HG03135 (cell line): ENCODE data around the gene IFNGR2.
"Not testable (repeated sequence)": the region's sequence is repeated elsewhere in the genome, so short reads cannot be mapped to it uniquely, and the experiment has no call there.

Experiments
- ATAC-seq: cut with Tn5 transposase; IDR thresholded peaks from one replicate; pipeline ENCODE4 v1.9.1; 2021; ENCODE audit warnings: mild to moderate bottlenecking, moderate library complexity; ENCODE audit not compliant: unreplicated experiment

IFNGR2 gene

DNA sequence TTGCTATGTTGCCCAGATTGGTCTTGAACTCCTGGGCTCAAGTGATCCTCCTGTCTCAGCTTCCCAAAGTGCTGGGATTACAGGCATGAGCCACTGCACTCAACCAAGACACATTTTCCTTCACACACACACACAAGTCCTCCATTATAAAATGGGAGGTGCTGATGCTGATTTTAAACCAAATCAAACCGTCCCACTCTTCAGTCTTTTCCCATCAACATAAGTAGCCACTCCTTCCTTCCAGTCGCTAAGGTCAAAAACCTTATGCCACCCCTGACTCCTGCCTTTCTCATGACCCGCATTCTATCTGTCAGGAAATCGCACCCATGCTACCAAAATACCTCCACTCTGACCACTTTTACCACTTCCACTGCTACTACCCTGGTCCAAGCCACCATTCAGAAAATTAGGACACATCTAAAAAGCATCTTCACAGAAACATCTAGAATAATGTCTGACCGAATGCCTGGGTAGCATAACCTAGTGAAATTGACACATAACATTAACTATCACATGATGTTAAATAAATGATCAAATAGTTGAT is 28.0 kb upstream of the IFNGR2 start:
- ATAC-seq = no peak

GRCh38 chr21:33377221-33377920 is 25.8 kb upstream of the IFNGR2 start:
- ATAC-seq = no peak

- ATAC-seq = no peak
Measured at GRCh38 chr21:33378081-33378480, 25.1 kb upstream of the IFNGR2 start.

DNA sequence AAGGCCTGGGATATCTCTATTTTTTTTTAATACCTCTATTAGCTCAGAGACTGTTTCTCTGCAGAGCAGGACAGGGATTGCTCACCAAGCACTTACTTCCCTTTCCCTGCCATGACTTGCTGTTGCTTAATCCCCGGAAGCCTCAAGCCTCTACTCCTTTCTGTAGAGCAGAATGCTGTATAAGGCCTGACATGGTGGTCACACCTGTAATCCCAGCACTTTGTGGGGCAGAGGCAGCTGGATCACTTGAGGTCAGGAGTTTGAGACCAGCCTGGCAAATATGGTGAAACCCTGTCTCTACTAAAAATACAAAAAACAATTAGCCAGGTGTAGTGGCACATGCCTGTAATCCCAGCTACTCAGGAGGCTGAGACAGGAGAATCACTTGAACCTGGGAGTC is 23.3 kb upstream of the IFNGR2 start:
- ATAC-seq = not testable (repeated sequence)

DNA sequence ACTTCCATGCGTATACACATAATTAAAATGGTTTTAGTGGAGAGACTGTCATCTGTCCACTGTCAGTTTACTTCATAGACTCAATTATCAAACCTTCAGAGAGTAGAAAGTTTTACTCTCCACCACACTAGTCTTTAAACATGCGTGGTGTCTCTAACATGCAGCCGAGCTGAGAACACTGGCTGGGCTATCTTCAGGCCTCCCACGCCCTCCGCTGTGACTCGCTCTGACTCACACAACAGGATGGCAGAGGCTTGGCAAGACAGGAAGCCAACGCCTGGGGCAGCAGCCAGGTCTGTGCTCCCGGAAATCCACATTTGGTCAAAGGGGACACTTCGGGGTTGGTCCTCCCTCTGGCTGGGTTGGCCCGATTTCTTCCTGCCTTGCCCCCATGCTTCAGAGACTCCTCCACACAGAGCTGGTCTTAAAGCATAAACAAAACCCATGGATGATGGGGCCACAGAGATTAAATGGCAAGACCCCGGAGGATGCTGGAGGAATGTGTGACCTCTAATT is 22.7 kb upstream of the IFNGR2 start:
- ATAC-seq = peak; percentile 46

DNA sequence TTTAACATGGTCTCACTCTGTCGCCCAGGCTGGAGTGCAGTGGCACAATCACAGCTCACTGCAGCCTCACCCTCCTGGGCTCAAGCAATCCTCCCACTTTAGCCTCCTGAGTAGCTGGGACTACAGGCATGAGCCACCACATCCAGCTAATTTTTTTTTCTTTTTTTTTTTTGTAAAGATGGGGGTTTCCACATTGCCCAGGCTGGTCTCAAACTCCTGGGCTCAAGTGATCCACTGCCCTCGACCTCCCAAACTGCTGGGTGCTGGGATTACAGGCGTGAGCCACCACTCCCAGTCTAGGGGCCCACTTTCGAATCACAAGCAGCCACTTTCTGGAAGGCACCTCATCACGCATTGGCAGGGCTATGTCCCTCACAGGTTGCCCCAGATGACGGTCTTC is 21.8 kb upstream of the IFNGR2 start:
- ATAC-seq = not testable (repeated sequence)

- peak; percentile 74 for ATAC-seq
Measured at GRCh38 chr21:33383056-33383888, 19.9 kb upstream of the IFNGR2 start.

DNA sequence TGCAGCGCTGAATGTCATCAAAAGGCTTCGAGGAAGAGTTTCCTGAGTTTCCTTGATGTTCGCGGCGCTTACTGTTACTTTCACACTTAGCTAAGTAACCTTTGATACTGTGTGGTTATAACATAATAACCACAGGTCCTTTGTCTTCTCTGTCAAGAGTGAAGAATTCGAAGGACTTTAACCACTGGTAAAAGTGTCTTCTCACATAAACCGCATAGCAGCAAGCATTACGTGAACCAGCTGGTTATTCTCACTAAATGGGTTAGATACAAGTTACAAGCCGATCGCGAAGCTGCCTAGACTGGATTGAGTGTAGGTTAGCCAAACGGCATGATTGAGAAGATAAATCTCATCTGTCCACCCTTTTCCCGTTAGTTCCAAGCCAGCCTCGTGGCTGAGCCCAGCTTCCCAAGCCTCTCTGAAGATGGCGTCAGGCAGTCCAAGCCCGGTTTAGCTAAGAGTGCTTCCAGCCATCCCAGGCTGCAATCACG is 18.3 kb upstream of the IFNGR2 start:
- ATAC-seq = no peak

- no peak for ATAC-seq
Measured at GRCh38 chr21:33386222-33386784, 16.9 kb upstream of the IFNGR2 start.

DNA sequence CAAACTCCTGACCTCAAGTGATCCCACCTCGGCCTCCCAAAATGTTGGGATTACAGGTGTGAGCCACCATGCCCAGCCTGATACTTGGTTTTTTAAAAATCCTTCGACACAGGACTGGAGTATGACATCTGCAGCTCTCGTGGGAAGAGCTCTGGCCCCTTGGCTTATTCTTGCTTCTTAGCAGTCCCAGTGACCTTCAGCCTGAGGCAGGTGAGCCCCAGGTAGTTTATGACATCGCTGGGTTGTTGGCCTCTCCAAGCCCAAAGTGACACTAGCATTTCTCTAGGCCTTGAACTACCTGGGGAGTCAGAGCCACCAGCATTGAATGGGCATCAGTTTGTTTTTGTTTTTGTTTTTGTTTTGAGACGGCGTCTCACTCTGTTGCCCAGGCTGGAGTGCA is 15.9 kb upstream of the IFNGR2 start:
- no peak for ATAC-seq

DNA sequence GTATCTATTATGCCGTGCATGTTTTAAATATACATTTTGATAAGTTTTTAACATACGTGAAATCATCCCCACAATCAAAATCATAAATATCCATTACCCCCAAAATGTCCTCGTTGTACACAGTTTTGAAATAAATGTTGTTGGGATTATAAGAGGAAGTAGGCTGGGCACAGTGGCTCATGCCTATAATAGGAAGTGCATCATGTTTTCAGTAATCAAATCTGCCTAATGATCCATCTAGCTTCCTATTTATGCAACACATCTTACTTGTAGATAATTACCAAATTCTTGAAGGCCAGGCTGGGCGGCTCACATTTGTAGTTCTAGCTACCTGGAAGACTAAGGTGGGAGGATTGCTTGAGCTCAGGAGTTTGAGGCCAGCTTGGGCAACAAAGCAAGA is 15.0 kb upstream of the IFNGR2 start:
- ATAC-seq = no peak

GRCh38 chr21:33390479-33390878 is 12.7 kb upstream of the IFNGR2 start:
- ATAC-seq = no peak

GRCh38 chr21:33391656-33392055 is 11.6 kb upstream of the IFNGR2 start:
- no peak for ATAC-seq

DNA sequence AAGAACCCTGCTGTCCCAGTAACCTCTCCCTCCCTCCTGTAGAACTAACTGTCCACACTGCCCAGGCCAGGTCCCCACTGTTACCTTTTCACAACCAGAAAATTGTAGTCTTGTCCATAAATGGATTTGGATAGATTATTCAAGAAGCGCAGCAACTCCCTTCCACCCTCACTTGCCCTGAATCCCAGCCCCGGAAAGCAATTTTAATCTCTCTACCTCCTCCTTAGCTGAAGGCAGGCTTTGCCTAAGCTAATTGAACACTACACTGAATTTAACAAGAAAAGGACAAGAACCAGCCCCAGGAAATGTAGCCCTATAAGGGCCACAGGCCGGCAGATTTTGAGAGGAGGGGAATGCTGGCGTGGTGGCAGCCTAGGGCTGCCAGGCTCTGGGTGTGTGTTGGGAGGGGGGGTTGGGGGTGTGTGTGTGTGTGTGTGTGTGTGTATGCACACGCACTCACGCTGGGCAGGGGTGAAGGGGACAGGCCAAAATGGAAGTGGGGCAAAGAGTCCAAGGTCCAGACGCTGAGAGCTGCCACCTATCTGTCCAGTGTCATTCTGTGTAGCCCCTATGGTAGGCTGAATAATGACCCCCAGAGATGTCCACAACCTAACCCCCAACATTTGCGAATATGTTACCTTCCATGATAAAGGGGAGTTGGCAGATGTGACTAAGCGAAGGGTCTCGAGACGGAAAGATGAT is 10.8 kb upstream of the IFNGR2 start:
- no peak for ATAC-seq

DNA sequence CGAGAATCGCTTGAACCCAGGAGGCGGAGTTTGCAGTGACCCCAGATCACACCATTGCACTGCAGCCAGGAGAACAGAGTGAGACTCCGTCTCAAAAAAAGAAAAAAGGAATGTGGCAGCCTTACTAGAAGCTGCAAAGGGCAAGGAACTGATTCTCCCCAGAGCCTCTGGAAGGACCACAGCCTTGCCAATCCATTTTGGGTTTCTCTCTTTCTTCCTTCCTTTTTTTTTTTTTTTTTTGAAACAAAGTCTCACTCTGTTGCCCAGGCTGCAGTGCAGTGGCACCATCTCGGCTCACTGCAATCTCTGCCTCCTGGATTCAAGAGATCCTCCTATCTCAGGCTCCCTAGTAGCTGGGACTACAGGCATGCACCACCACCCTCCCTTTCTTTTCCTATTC is 9.9 kb upstream of the IFNGR2 start:
- no peak for ATAC-seq

DNA sequence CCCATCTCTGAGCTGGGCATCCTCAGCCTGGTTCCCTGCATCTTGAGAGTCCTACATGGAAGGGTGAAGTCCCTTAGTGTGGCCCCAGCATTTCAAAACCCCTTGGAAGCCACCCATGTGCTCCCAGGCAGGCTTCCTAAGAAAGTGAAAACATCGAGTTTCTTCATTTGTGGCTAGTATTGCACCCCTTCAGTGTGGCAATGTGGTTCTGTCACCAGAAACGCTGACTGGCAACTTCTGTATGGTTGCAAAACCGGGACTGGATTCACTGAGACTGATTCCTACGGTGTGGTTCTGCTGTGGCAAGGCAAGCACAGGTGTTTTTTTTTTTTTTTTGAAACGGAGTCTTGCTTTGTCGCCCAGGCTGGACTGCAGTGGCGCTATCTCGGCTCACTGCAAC is 9.0 kb upstream of the IFNGR2 start:
- ATAC-seq = no peak

- ATAC-seq = no peak
Measured at GRCh38 chr21:33395891-33396331, 7.3 kb upstream of the IFNGR2 start.

DNA sequence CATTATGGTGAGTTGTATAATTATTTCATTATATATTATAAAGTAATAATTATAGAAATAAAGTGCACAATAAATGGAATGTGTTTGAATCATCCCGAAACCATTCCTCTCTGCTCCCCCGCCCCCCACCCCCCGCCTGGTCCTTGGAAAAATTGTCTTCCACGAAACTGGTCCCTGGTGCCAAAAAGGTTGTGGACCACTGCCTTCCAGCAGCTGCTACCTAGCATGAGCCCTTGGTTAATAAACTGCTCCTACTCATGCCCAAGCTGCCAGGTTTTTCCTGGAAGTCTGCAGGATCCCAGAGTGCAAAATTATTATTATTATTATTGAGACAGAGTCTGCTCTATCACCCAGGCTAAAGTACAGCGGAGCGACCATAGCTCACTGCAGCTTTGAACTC is 6.8 kb upstream of the IFNGR2 start:
- no peak for ATAC-seq

DNA sequence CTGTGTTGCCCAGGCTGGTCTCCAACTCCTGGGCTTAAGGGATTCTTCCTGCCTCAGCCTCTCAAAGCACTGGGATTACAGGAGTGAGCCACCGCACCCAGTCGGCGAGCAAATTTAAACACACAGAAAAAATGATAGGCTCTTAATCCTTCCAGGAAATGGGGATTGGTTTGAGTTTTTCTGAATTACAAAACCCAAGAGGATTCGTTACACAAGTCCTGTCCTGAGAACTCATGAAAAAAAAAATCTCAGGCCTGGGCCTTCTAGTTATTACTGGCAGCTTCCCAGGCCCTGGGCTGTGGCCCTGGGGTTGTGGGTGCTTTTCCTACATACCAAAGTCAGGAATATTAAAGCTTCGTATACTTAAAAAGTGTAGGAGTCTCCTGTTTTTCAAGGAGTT is 6.3 kb upstream of the IFNGR2 start:
- no peak for ATAC-seq

DNA sequence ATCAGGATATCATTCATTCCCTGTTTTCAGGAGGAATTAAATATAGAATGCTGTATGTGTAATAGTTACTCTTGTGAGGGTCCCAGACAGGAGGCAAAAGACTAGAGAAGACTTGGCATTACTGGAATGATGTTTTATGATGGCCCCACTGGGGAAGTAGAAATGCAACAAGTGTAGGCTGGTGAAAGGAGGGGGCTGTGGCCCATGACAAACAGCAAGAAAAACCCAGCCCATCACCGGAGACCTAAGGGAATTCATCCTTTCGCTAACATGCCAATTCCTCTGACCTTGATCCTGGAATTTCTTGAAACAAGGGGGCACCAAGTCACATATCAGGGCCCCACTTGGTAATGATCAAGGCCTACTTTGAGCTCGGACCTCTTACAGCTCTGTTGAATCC is 5.5 kb upstream of the IFNGR2 start:
- no peak for ATAC-seq

GRCh38 chr21:33398361-33398760 is 4.9 kb upstream of the IFNGR2 start:
- no peak for ATAC-seq
